CD4-positive, alpha-beta T cell treated with Interleukin-6 for 4 hours (primary cell): Measurements from ENCODE around the gene IQGAP2.
A peak's percentile ranks its signal among the peaks of the same experiment; 100 is the strongest.
"Not testable (repeated sequence)": the region's sequence is repeated elsewhere in the genome, so short reads cannot be mapped to it uniquely, and the experiment has no call there.

Experiments used
- DNase-seq: peaks from one replicate; pipeline ENCODE4 v3.0.0-alpha.2; 2020; ENCODE audit warnings: mixed read lengths

Gene IQGAP2

GRCh38 chr5:76513476-76513875 lies 110.4 kb downstream of the IQGAP2 start:
- DNase-seq: no peak

GRCh38 chr5:76514292-76514691 lies 111.2 kb downstream of the IQGAP2 start:
- DNase-seq: no peak

- DNase-seq: no peak
Measured at GRCh38 chr5:76514713-76515112, 111.6 kb downstream of the IQGAP2 start.

- no peak for DNase-seq
Measured at GRCh38 chr5:76517334-76517733, 114.2 kb downstream of the IQGAP2 start.

- not testable (repeated sequence) for DNase-seq
Measured at GRCh38 chr5:76518246-76518645, 115.2 kb downstream of the IQGAP2 start.

DNA sequence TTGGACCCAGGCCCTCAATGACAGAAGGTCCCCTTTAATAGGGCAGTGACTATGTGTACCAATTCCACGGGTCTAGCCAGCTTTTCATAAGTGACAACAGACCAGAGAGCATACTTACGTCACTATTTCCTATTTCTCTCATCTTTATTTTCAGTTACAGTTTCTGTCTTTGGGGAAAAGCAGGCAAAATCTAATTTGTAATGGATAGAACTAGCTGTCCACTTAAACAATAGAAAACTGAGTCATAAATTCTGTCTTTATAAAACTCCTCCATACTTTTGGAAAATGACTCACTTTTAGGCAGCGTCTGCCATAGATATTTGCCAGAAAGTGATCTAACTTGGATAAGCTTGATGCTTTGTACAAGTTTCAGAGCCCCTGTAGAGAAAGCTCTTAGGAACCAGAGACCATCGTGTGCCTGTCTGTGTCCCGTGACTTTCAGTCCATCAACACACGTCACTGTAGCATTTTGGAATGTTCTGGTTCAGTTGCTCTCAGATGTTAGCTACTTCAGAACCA lies 118.2 kb downstream of the IQGAP2 start:
- no peak for DNase-seq

DNA sequence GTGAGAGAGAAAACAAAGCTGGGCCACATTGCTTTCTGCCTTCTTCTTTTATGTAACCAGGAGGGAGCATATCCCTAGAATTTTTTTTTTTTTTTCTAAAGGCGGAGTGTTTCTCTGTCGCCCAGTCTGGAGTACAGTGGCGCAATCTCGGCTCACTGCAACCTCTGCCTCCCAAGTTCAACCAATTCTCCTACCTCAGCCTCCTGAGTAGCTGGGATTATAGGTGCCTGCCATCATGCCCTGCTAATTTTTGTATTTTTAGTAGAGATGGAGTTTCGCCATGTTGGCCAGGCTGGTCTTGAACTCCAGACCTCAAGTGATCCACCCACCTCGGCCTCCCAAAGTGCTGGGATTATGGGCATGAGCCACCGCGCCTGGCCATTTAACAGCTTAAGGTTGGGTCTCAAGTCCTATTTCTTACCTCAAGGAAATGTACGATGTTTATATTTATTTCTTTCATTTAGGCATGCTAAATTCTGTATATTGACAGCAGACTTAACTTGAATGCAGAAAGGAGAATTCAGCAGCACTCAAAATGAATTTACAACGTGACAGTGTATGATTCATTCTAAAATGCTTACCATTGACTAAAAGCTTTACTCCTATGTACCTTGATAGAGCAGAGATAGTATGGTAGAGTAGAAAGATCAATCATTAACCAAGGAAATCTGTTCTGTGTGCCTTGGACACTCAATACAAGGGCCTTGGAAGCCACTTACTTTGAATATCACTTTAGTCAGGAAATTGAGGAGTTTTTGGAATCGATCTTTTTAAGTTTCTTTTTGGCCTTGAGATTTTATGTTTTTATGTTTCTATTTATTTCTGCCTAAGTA lies 119.2 kb downstream of the IQGAP2 start:
- DNase-seq: no peak

GRCh38 chr5:76524101-76524835 lies 121.2 kb downstream of the IQGAP2 start:
- DNase-seq: no peak

DNA sequence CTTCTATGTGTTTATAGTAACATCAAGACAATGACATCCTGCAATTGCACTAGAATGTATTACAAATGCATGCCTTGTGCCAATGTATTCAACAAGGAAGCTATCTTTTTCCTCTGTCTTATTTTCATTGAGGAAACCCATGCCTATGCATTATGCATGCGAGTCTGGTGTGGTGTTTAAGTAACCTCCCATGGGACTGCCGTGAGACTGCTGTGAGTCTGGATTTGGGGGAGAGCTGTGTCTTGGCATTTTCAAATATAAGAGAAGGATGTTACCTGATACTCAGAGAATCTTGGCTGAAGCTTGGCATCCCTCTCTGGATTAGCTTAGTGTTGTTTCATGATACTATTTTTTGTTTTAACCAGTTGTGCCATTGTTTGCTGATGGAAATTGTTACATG lies 121.8 kb downstream of the IQGAP2 start:
- no peak for DNase-seq

DNA sequence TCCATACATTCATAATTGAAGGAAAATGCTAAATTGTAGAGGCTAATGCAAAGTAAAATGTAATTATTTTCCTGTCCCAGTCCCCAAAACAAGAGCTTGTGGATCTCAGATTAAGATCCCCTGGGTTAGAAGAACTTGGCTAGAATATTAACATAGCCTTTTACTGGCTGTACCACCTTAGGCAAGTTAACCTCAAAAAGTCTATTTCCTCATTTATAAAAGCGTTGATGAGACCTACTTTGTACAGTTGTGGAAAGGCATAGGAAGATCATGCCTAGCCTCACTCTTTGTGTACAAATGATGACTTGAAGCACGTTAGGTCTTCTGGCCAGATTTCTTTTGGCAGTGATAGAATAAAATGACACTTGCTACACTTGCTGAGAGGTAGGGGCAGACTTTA lies 122.9 kb downstream of the IQGAP2 start:
- DNase-seq: no peak

- DNase-seq: no peak
Measured at GRCh38 chr5:76526950-76527583, 124.0 kb downstream of the IQGAP2 start.

DNA sequence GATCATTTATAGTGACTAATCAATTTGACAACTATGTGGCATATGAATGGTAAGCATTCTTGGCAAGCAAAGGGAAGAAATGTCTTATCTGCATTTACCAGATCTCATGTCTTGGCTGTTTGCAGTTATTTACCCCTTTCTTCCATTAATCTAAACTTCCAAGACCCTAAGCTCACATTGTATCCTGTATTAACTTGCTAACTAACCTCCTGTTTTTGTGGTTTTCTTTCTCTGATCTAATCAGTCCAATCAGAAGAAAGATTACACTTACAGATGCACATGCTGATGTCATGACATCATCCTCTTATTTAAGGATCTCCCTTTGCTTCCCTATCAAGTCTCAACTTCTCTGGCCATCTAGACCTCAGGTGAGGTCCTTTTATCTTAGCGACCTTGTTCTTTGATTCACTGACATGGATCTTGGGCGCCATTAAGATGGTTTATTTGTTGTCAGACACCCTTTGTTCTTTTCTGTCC lies 124.6 kb downstream of the IQGAP2 start:
- no peak for DNase-seq

DNA sequence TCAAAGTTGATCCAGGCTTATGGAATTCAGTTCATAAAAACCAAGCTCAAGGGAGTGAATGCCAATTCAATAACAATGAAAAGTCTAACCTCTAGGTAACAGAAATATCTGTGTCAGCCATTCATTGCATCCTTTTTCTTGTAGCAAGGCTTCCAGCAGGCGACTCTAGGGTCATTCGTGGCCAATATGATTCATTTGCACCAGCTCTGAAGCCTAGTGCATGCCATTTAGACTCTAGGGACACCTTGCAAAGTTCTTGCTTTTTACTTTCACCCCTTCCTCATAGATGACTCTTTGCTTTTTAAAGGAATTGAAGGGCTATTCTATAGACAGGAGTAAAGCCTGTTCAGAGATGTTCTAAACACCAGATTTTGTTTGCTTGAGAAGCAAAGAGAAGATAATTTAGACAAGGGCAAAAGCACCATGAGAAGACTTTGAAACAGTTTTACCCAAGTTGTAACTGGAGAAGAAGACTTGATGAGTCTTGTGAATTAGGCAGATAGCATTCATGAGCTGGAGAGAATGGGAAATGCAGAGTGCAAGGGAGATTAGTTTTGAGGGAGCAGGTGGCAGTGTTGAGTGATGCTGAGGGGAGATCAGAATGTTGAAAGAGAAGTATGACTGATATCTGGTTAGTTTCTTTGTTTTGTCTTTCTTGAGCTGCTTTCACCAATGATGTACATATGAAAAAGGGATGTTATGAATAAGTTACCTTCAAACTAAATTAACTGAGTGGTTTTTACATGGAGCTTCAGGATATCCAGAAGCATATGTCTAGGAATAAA lies 125.7 kb downstream of the IQGAP2 start:
- DNase-seq: no peak

- DNase-seq: no peak
Measured at GRCh38 chr5:76529464-76530344, 126.6 kb downstream of the IQGAP2 start.

DNA sequence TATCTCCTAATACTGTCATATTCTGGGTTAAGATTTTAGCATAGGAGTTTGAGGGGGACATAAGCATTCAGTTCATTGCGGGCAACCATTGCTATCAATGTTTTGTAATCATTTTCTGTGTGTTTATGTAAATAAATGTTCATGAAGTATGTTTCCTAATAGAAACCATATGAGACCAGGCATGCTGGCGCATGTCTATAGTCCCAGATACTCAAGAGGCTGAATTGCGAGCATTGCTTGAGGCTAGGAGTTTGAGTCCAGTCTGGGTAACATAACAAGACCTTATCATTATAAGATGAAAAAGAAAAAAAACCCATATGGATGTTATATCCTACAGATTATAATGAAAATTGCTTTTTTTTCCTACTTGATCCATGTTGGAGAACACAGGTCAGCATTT lies 129.0 kb downstream of the IQGAP2 start:
- no peak for DNase-seq

DNA sequence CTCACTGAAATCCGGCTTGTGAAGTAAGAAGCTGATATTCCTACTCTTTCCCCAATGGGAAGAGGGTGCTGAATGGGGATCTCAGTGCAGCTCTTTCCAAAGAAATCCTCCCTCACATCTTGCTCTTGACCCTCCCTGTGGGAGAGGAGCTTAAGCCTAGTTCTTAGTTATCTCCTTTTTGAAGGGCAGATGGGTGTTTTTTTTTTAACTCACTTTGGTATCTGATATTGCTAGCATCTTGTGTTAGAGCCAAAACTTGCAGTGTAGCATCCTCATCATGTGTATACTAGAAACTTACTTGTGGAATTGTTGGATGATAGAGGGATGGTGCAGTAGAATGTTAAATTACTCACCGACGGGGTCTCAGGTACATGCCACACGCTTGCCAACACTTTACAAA lies 129.9 kb downstream of the IQGAP2 start:
- no peak for DNase-seq

DNA sequence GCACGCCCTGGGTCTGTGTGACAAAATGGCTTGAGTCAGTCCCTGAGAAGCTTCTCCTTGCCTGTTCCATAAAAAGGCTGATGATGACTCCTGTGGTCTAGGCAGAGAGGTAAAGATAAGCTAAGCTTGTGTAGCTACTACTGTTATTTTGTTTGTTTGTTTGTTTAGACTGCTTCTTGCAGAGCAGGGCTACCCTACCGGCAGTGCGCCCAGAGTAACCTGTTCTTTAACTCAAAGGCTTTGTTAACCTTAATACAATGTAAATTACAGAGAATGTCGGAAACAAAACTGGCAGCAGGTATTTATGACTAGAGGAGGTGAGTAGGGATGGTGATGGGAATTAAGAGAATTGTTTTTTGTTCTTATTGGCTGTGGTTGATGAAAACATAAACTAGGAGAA lies 132.5 kb downstream of the IQGAP2 start:
- no peak for DNase-seq

DNA sequence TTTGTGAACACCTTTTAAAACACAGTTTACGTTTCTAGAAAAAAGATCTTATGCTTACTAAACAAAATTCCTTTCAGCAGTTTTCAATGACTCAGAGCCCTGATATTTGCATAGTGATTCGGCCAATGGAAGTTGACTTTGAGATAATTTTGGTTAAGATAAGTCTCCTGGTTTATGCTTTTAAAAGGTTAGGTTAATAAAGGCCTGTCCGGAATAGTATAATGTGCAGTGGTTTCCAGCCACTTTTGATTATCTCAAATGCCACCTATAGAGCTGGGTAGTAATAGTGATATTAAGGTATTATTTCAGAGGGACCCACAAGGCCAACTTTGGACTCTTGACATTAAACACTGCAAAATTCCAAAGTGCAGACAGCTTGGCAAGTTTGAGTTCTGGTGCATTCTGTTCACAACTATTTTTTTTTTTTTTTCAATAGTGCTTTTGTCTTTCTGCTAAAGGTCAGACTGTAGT lies 134.0 kb downstream of the IQGAP2 start:
- no peak for DNase-seq

GRCh38 chr5:76542241-76542640 lies 139.2 kb downstream of the IQGAP2 start:
- no peak for DNase-seq

DNA sequence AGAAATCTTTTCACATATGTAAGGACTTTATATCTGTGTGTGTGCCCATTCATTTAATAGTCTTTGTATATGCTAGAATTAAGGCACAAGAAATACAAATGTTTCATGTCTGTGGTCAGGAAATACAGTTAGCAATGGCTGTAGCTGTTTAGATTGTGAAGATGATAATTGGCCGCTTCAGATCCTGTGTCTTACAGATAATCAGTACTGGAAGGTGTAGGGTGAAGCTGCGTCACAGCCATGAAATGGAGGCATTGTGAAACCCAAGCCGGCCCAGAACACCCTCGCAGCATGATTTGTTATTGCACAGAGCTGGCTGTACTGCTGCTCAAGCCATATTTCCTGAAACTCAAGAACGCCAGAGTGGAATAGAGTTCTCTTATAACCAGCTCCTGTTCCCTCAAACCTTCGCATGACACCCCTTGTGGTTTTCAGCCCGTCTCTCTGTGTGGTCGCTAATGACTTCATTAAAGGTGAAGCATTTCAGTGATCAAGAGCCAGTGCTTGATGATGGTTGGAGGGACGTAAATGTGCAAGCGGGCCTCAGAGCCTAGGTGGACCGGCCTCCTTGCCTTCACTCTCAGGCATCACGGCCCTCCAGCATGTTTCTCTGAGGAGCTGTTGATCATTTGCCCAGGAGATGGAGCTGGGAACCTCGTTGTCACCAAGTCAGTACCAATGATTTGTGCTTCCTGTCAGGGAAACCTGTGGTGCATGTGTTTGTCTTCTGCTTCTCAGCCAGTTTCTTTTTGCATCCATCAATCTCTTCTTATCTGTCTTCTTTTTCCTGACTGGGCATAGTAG lies 140.0 kb downstream of the IQGAP2 start:
- peak; percentile 68 for DNase-seq
